HepG2 (cell line): ENCODE data around the gene CTNNAL1. TPM values are rescaled to one million over a fixed set of nuclear protein-coding genes. Genes with fewer than 3 reads are reported as not detected.

Experiments
- ADNP ChIP-seq: sonication (generic); formaldehyde crosslinking; IDR thresholded peaks from 2 replicates; pipeline ENCODE4 v1.4.0; 2020; ENCODE audit warnings: missing genetic modification reagents
- AHR ChIP-seq: IDR thresholded peaks from 2 replicates; pipeline ENCODE4 v1.6.1; 2018; ENCODE audit warnings: missing genetic modification reagents, missing compliant biosample characterization
- CBX5 ChIP-seq: sonication (generic); formaldehyde crosslinking; IDR thresholded peaks from 2 replicates; pipeline ENCODE4 v1.4.0; 2020; ENCODE audit warnings: missing genetic modification reagents, borderline replicate concordance
- DMAP1 ChIP-seq: IDR thresholded peaks from 2 replicates; pipeline ENCODE4 v1.6.1; 2016
- DNMT3B ChIP-seq: conservative IDR thresholded peaks from 2 replicates; pipeline ENCODE4 v1.6.1; 2016; ENCODE audit warnings: missing biosample characterization, control low read depth
- FOXK1 ChIP-seq: sonication (generic); formaldehyde crosslinking; IDR thresholded peaks from 2 replicates; pipeline ENCODE4 v1.4.0; 2020; ENCODE audit warnings: low read depth, missing genetic modification reagents, borderline replicate concordance
- ISL2 ChIP-seq: sonication (generic); formaldehyde crosslinking; IDR thresholded peaks from 2 replicates; pipeline ENCODE4 v1.5.0; 2020; ENCODE audit warnings: missing genetic modification reagents
- KDM2A ChIP-seq: sonication (generic); formaldehyde crosslinking; IDR thresholded peaks from 2 replicates; pipeline ENCODE4 v1.4.0; 2020; ENCODE audit warnings: low read depth, missing genetic modification reagents, borderline replicate concordance
- KDM4B ChIP-seq: sonication (generic); formaldehyde crosslinking; IDR thresholded peaks from 2 replicates; pipeline ENCODE4 v1.4.0; 2020; ENCODE audit warnings: missing genetic modification reagents
- MIXL1 ChIP-seq: IDR thresholded peaks from 2 replicates; pipeline ENCODE4 v1.6.1; 2016
- NCOA2 ChIP-seq: sonication (generic); formaldehyde crosslinking; IDR thresholded peaks from 2 replicates; pipeline ENCODE4 v1.8.0; 2022; ENCODE audit warnings: inconsistent platforms
- NR2C2 ChIP-seq: sonication (generic); formaldehyde crosslinking; IDR thresholded peaks from 2 replicates; pipeline ENCODE4 v1.4.0; 2020; ENCODE audit warnings: missing genetic modification reagents, mild to moderate bottlenecking, moderate library complexity, borderline replicate concordance
- RBM22 ChIP-seq: fragments of 200-400 bp; formaldehyde crosslinking; optimal IDR thresholded peaks from 2 replicates; pipeline ENCODE3; 2017; ENCODE audit warnings: mild to moderate bottlenecking, low read length, moderate library complexity
- RELA ChIP-seq: sonication (generic); formaldehyde crosslinking; IDR thresholded peaks from 2 replicates; pipeline ENCODE4 v1.4.0; 2020; ENCODE audit warnings: missing genetic modification reagents
- SATB2 ChIP-seq: sonication (generic); formaldehyde crosslinking; IDR thresholded peaks from 2 replicates; pipeline ENCODE4 v1.5.0; 2020; ENCODE audit warnings: missing genetic modification reagents
- SRSF1 ChIP-seq: fragments of 200-400 bp; formaldehyde crosslinking; optimal IDR thresholded peaks from 2 replicates; pipeline ENCODE3; 2017; ENCODE audit warnings: mild to moderate bottlenecking, low read depth, low read length, moderate library complexity
- TAF15 ChIP-seq: fragments of 200-400 bp; formaldehyde crosslinking; IDR thresholded peaks from one replicate; pipeline ENCODE4 v1.6.1; 2018; ENCODE audit warnings: mild to moderate bottlenecking, low read depth, low read length; ENCODE audit not compliant: poor library complexity, severe bottlenecking
- ZFP90 ChIP-seq: sonication (generic); formaldehyde crosslinking; IDR thresholded peaks from 2 replicates; pipeline ENCODE4 v1.8.0; 2022; ENCODE audit warnings: missing genetic modification reagents, mild to moderate bottlenecking, inconsistent platforms, borderline replicate concordance
- ZKSCAN1 ChIP-seq: fragments of 150-350 bp; IDR thresholded peaks from 2 replicates; pipeline ENCODE4 v1.6.1; 2014; ENCODE audit warnings: low read length
- ZNF33A ChIP-seq: sonication (generic); formaldehyde crosslinking; IDR thresholded peaks from 2 replicates; pipeline ENCODE4 v1.5.1; 2020; ENCODE audit warnings: missing genetic modification reagents, mild to moderate bottlenecking, moderate library complexity, borderline replicate concordance
- polyA plus RNA-seq, 8 experiments: library from polyadenylated mRNA; depleted of rRNA in 3 of 8; stranded (reverse) in 7 of 8; unstranded in 1 of 8; fragments of >200 nt; fragmentation: Illumina TruSeq in 4 of 8; extraction: Trizol in 4 of 8; gene quantifications; 2 replicates each; pipeline versions ENCODE4 v1.2.1 to v1.2.3, GENCODE V29; 2011 to 2016; ENCODE audit warnings: low read depth in 4 of 8, missing spikeins in 1 of 8, mixed read lengths in 1 of 8; ENCODE audit not compliant: insufficient read depth in 1 of 8
- total RNA-seq, 5 experiments: library from RNA; depleted of rRNA; stranded (reverse); fragments of >200 nt; fragmentation: Illumina TruSeq; extraction: Trizol; gene quantifications; 2 replicates each; pipeline ENCODE4 v1.2.3, GENCODE V29; 2016; ENCODE audit warnings: low read depth in 1 of 5
- TF ChIP-seq, protein P1 (sequence below): sonication (generic); formaldehyde crosslinking; IDR thresholded peaks from 2 replicates; pipeline ENCODE4 v1.5.0; 2020; ENCODE audit warnings: missing genetic modification reagents
- TF ChIP-seq, protein P2 (sequence below): sonication (generic); formaldehyde crosslinking; IDR thresholded peaks from 2 replicates; pipeline ENCODE4 v1.4.0; 2020; ENCODE audit warnings: missing genetic modification reagents; ENCODE audit errors: not compliant biosample characterization
- TF ChIP-seq, protein P3 (sequence below): IDR thresholded peaks from 2 replicates; pipeline ENCODE4 v1.6.1; 2016; ENCODE audit warnings: low read depth, borderline replicate concordance
- TF ChIP-seq, protein P4 (sequence below), 2 experiments: IDR thresholded peaks; 2 replicates each; pipeline ENCODE4 v1.6.1; 2011 to 2012; ENCODE audit warnings: low read length in 2 of 2, borderline replicate concordance in 1 of 2, low read depth in 1 of 2, mild to moderate bottlenecking in 1 of 2, moderate library complexity in 1 of 2

CTNNAL1 gene
- total and polyA plus RNA-seq, 2 of the 13 experiments (the other 11 are each of a cell fraction or from before 2014, with no cell fraction given): 32.0 to 162 TPM

DNA sequence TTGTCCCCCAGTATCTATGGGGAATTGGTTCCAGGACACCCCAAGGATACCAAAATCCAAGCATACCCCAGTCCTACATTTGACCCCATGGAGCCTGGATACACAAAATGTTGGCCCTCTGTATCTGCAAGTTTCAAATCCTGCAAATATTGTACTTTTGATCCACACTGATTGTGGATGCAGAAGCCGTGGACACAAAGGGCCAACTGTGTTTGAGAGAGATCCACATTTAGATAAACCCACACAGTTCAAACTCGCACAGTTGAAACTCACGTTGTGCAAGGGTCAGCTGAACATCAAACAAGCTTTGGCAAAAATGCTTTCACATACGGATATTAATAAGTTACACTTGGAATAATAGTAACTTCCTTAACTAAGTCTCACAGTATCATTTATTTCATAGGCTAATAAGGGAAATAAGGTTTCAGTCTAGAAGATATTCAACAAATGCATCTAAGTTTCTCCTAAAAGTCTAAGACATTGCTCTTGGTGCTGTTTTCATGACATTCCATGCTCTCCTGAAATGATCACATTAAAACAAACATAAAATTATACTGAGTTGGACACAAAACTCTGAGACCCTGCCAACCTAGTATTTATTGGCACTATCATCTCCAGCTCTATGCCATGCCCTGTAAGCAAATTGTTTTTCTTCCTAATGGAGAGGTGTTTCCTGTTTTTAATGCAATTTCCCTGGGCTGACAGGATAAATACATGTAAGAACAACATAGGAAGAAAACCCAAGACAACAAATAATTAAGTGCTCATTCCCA is 118.9 kb downstream of the CTNNAL1 start (continued):
- TF ChIP-seq, protein P1, sequence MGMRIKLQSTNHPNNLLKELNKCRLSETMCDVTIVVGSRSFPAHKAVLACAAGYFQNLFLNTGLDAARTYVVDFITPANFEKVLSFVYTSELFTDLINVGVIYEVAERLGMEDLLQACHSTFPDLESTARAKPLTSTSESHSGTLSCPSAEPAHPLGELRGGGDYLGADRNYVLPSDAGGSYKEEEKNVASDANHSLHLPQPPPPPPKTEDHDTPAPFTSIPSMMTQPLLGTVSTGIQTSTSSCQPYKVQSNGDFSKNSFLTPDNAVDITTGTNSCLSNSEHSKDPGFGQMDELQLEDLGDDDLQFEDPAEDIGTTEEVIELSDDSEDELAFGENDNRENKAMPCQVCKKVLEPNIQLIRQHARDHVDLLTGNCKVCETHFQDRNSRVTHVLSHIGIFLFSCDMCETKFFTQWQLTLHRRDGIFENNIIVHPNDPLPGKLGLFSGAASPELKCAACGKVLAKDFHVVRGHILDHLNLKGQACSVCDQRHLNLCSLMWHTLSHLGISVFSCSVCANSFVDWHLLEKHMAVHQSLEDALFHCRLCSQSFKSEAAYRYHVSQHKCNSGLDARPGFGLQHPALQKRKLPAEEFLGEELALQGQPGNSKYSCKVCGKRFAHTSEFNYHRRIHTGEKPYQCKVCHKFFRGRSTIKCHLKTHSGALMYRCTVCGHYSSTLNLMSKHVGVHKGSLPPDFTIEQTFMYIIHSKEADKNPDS (CRISPR knock-in tag): no peak
- TF ChIP-seq ZFP90 (CRISPR knock-in tag) (no peak), RBM22 (peak; percentile 24), DNMT3B (CRISPR knock-in tag) (0 out of 2 replicates have a peak, but pooled peaks have one; percentile 69), KDM4B (CRISPR knock-in tag) (0 out of 2 replicates have a peak, but pooled peaks have one; percentile 27), ZNF33A (CRISPR knock-in tag) (no peak), ISL2 (CRISPR knock-in tag) (peak; percentile 98), MIXL1 (CRISPR knock-in tag) (peak; percentile 90), ZKSCAN1 (no peak), RELA (no peak), SRSF1 (no peak), NCOA2 (CRISPR knock-in tag) (peak; percentile 98), DMAP1 (CRISPR knock-in tag) (peak; percentile 27; the same call in 1 of the 2 replicates), FOXK1 (peak; percentile 69; the same call in 1 of the 2 replicates), AHR (CRISPR knock-in tag) (no peak), ADNP (CRISPR knock-in tag) (no peak), NR2C2 (peak; percentile 63; the same call in 1 of the 2 replicates), KDM2A (CRISPR knock-in tag) (no peak), SATB2 (CRISPR knock-in tag) (peak; percentile 80; the same call in 1 of the 2 replicates), CBX5 (peak; percentile 31; the same call in 1 of the 2 replicates), TAF15 (no peak)
- TF ChIP-seq, protein P2, sequence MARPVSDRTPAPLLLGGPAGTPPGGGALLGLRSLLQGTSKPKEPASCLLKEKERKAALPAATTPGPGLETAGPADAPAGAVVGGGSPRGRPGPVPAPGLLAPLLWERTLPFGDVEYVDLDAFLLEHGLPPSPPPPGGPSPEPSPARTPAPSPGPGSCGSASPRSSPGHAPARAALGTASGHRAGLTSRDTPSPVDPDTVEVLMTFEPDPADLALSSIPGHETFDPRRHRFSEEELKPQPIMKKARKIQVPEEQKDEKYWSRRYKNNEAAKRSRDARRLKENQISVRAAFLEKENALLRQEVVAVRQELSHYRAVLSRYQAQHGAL (CRISPR knock-in tag): no peak
- TF ChIP-seq, protein P3, sequence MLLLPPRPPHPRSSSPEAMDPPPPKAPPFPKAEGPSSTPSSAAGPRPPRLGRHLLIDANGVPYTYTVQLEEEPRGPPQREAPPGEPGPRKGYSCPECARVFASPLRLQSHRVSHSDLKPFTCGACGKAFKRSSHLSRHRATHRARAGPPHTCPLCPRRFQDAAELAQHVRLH (CRISPR knock-in tag): peak; percentile 38; the same call in 1 of the 2 replicates
- TF ChIP-seq, protein P4, sequence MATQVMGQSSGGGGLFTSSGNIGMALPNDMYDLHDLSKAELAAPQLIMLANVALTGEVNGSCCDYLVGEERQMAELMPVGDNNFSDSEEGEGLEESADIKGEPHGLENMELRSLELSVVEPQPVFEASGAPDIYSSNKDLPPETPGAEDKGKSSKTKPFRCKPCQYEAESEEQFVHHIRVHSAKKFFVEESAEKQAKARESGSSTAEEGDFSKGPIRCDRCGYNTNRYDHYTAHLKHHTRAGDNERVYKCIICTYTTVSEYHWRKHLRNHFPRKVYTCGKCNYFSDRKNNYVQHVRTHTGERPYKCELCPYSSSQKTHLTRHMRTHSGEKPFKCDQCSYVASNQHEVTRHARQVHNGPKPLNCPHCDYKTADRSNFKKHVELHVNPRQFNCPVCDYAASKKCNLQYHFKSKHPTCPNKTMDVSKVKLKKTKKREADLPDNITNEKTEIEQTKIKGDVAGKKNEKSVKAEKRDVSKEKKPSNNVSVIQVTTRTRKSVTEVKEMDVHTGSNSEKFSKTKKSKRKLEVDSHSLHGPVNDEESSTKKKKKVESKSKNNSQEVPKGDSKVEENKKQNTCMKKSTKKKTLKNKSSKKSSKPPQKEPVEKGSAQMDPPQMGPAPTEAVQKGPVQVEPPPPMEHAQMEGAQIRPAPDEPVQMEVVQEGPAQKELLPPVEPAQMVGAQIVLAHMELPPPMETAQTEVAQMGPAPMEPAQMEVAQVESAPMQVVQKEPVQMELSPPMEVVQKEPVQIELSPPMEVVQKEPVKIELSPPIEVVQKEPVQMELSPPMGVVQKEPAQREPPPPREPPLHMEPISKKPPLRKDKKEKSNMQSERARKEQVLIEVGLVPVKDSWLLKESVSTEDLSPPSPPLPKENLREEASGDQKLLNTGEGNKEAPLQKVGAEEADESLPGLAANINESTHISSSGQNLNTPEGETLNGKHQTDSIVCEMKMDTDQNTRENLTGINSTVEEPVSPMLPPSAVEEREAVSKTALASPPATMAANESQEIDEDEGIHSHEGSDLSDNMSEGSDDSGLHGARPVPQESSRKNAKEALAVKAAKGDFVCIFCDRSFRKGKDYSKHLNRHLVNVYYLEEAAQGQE (IDR thresholded peaks at IDR 0.05; ENCODE audit: borderline replicate concordance in 1 of 2, low read depth in 1 of 2, low read length in 2 of 2): 0 out of 4 replicates have a peak, but pooled peaks of 1 of the 2 experiments have one; percentile 37
